CD14-positive monocyte (primary cell): Measurements from ENCODE around the gene GRIN2B. TPM values are rescaled to one million over a fixed set of nuclear protein-coding genes. Genes with fewer than 3 reads are reported as not detected.

Experiments used
- DNase-seq, 3 donors: peaks; one replicate each; pipeline ENCODE4 v3.0.0-alpha.2; 2011 to 2022
- H2AFZ ChIP-seq: 2 replicates; pipeline ENCODE4 v1.6.0; 2012; ENCODE audit warnings: mild to moderate bottlenecking, low read depth, low read length, inconsistent platforms; ENCODE audit not compliant: insufficient read depth, poor library complexity, severe bottlenecking
- H3K27ac ChIP-seq, 2 donors: 1 replicate in 1 of 2; 2 replicates in 1 of 2; pipeline ENCODE4 v1.5.1; 2012 to 2013; ENCODE audit warnings: low read length in 2 of 2, control low read depth in 1 of 2, inconsistent platforms in 1 of 2, low read depth in 1 of 2, mild to moderate bottlenecking in 1 of 2
- H3K27me3 ChIP-seq, 2 donors: one replicate each; pipeline versions ENCODE4 v1.6.0 to v1.6.1; 2011 to 2013; ENCODE audit warnings: low read length in 2 of 2; ENCODE audit not compliant: control insufficient read depth in 2 of 2, insufficient read depth in 2 of 2
- H3K36me3 ChIP-seq, 2 donors: replicated peaks in 1 of 2; 1 replicate in 1 of 2; 2 replicates in 1 of 2; pipeline versions ENCODE4 v1.5.1 to v1.6.1; 2012 to 2013; ENCODE audit warnings: low read length in 2 of 2, control low read depth in 1 of 2, inconsistent platforms in 1 of 2, mild to moderate bottlenecking in 1 of 2; ENCODE audit not compliant: insufficient read depth in 2 of 2, control insufficient read depth in 1 of 2
- H3K4me1 ChIP-seq, 2 donors: 1 replicate in 1 of 2; 2 replicates in 1 of 2; pipeline versions ENCODE4 v1.5.1 to v1.6.1; 2012 to 2013; ENCODE audit warnings: low read length in 2 of 2, control low read depth in 1 of 2, inconsistent platforms in 1 of 2, mild to moderate bottlenecking in 1 of 2, moderate library complexity in 1 of 2; ENCODE audit not compliant: insufficient read depth in 2 of 2, control insufficient read depth in 1 of 2
- H3K4me2 ChIP-seq: replicated peaks from 2 replicates; pipeline ENCODE3; 2012; ENCODE audit warnings: low read length, moderate library complexity, mild to moderate bottlenecking; ENCODE audit not compliant: poor library complexity, severe bottlenecking; ENCODE audit errors: extremely low read depth
- H3K4me3 ChIP-seq, 3 experiments: fragments of 200-600 bp in 1 of 3; sonication (generic) in 1 of 3; replicated peaks in 1 of 3; 1 replicate in 2 of 3; 2 replicates in 1 of 3; pipeline ENCODE4 v1.5.1; 2011 to 2013; ENCODE audit warnings: low read length in 3 of 3, mild to moderate bottlenecking in 3 of 3, control low read depth in 2 of 3, low read depth in 2 of 3, inconsistent platforms in 1 of 3, moderate library complexity in 1 of 3
- H3K79me2 ChIP-seq: 2 replicates; pipeline ENCODE4 v1.6.0; 2012; ENCODE audit warnings: mild to moderate bottlenecking, control low read depth, inconsistent platforms, low read length, moderate library complexity; ENCODE audit not compliant: insufficient read depth
- H3K9ac ChIP-seq: 2 replicates; pipeline ENCODE4 v1.6.0; 2017; ENCODE audit warnings: low read length, mild to moderate bottlenecking; ENCODE audit not compliant: insufficient read depth, poor library complexity, severe bottlenecking
- H3K9me3 ChIP-seq, 2 donors: replicated peaks in 1 of 2; 1 replicate in 1 of 2; 2 replicates in 1 of 2; pipeline versions ENCODE4 v1.5.1 to v1.6.1; 2012 to 2013; ENCODE audit warnings: low read length in 2 of 2, control low read depth in 1 of 2; ENCODE audit not compliant: control insufficient read depth in 1 of 2, insufficient read depth in 1 of 2
- H4K20me1 ChIP-seq: 2 replicates; pipeline ENCODE4 v1.6.0; 2012; ENCODE audit warnings: mild to moderate bottlenecking, low read length, control low read depth, moderate library complexity; ENCODE audit not compliant: insufficient read depth
- H3K27ac Mint-ChIP-seq, 7 donors: one replicate each; pipeline ENCODE4 v1.8.0; 2020; ENCODE audit warnings: mild to moderate bottlenecking in 7 of 7, mixed read lengths in 7 of 7, moderate library complexity in 6 of 7, inconsistent platforms in 2 of 7
- H3K27me3 Mint-ChIP-seq, 3 donors: one replicate each; pipeline ENCODE4 v1.8.0; 2021 to 2022; ENCODE audit warnings: low read depth in 3 of 3, mild to moderate bottlenecking in 3 of 3, mixed read lengths in 3 of 3, moderate library complexity in 3 of 3, inconsistent platforms in 1 of 3
- H3K36me3 Mint-ChIP-seq, 2 donors: one replicate each; pipeline ENCODE4 v1.8.0; 2020; ENCODE audit warnings: mixed read lengths in 2 of 2, inconsistent platforms in 1 of 2, mild to moderate bottlenecking in 1 of 2
- H3K4me1 Mint-ChIP-seq: one replicate; pipeline ENCODE4 v1.8.0; 2020; ENCODE audit warnings: mild to moderate bottlenecking, mixed read lengths
- H3K4me3 Mint-ChIP-seq, 2 donors: one replicate each; pipeline ENCODE4 v1.8.0; 2020; ENCODE audit warnings: mild to moderate bottlenecking in 2 of 2, mixed read lengths in 2 of 2, moderate library complexity in 1 of 2
- H3K9me3 Mint-ChIP-seq, 7 donors: one replicate each; pipeline ENCODE4 v1.8.0; 2020 to 2022; ENCODE audit warnings: mixed read lengths in 7 of 7, mild to moderate bottlenecking in 6 of 7, moderate library complexity in 6 of 7, inconsistent platforms in 2 of 7
- CTCF ChIP-seq: fragments of 200-600 bp; IDR thresholded peaks from one replicate; pipeline ENCODE4 v1.8.0; 2022; ENCODE audit warnings: antibody characterized with exemption, mild to moderate bottlenecking
- WGBS: methylation state at CpG from one replicate; pipeline ENCODE4 v1.1.5; 2013; ENCODE audit warnings: missing lambda C conversion rate; ENCODE audit not compliant: insufficient coverage; 5-methylcytosine and 5-hydroxymethylcytosine counted together
- intact Hi-C, 2 donors: fragments of 100-400 bp; cut with micrococcal nuclease; formaldehyde crosslinking; loops; one replicate each; pipeline versions ENCODE4 v1.15.0 to v1.15.1; 2023
- polyA plus RNA-seq, 3 donors: library from polyadenylated mRNA; depleted of rRNA in 1 of 3; unstranded in 2 of 3; stranded (reverse) in 1 of 3; fragments of 300-500 nt in 2 of 3; fragments of >200 nt in 1 of 3; fragmentation: Illumina TruSeq in 2 of 3; gene quantifications; 1 replicate in 2 of 3; 2 replicates in 1 of 3; pipeline ENCODE4 v1.2.3, GENCODE V29; 2012 to 2021

Gene GRIN2B
- polyA plus RNA-seq, 3 donors = not detected

GRCh38 chr12:14010989-14011388 lies 29.6 kb upstream of the GRIN2B start:
- Histone ChIP-seq H2AFZ (no peak overlapping the region), H3K4me3 (no peak overlapping the region), H3K4me1 (no peaks in the 10 kb centered on the region), H3K9me3 (peaks cover 5 to 7% of the 10 kb centered on the region in 2 donors), H3K27me3 (no peaks in the 10 kb centered on the region), H4K20me1 (no peaks in the 10 kb centered on the region), H3K9ac (no peak overlapping the region), H3K79me2 (no peaks in the 10 kb centered on the region), H3K4me2 (no peak overlapping the region), H3K27ac (no peak overlapping the region), H3K36me3 (no peaks in the 10 kb centered on the region)
- no peak overlapping the region for H3K4me3 Mint-ChIP-seq
- H3K27me3 Mint-ChIP-seq = peaks cover 0 to 3% (median 1%) of the 10 kb centered on the region in 3 donors
- H3K36me3 Mint-ChIP-seq = no peaks in the 10 kb centered on the region
- WGBS = no CpG with 5 or more reads among the region's 1 CpG
- H3K4me1 Mint-ChIP-seq = no peaks in the 10 kb centered on the region
- no peak overlapping the region for H3K27ac Mint-ChIP-seq
- DNase-seq = no peak
- H3K9me3 Mint-ChIP-seq = peaks cover 0 to 13% (median 8%) of the 10 kb centered on the region in 7 donors
- TF ChIP-seq CTCF = no peak
- intact Hi-C loops = no loop called here

DNA sequence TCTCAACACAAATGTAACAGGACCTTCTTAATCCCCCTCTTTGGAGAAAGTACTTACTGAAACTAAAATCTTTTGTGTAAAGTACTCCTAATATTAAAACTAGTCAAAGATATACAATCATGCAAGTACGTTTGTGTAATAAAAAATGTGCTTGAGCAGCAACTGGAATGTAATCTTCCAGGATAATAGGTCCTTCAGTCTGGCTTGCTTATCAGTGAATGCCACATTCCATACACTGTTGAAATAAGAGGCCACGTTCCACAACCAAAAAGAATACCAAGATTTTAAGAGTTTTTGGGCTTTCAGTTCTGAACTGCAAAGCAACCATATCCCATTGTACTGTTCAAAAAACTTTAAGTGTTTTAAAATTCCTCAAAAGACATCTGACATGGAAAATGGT lies 26.2 kb upstream of the GRIN2B start:
- WGBS = no CpG with 5 or more reads among the region's 2 CpGs
- no peaks in the 10 kb centered on the region for H3K36me3 Mint-ChIP-seq

More for the DNA sequence above, 26.2 kb upstream of the GRIN2B start:
- no peak overlapping the region for H3K4me2 ChIP-seq
- intact Hi-C loops = no loop called here
- no peak overlapping the region for H3K9ac ChIP-seq
- Mint-ChIP-seq H3K9me3 (peaks cover 0 to 15% (median 7%) of the 10 kb centered on the region in 7 donors), H3K4me1 (no peaks in the 10 kb centered on the region), H3K4me3 (no peak overlapping the region), H3K27ac (no peak overlapping the region), H3K27me3 (peaks cover 0 to 5% (median 3%) of the 10 kb centered on the region in 3 donors)
- no peaks in the 10 kb centered on the region for H3K4me1 ChIP-seq
- H3K4me3 ChIP-seq = no peak overlapping the region
- H2AFZ ChIP-seq = no peak overlapping the region
- no peak overlapping the region for H3K27ac ChIP-seq
- no peak for TF ChIP-seq CTCF
- H3K36me3 ChIP-seq = no peaks in the 10 kb centered on the region
- H4K20me1 ChIP-seq = no peaks in the 10 kb centered on the region
- H3K27me3 ChIP-seq = no peaks in the 10 kb centered on the region
- DNase-seq = no peak
- no peaks in the 10 kb centered on the region for H3K79me2 ChIP-seq
- H3K9me3 ChIP-seq = peaks cover 0 to under 1% of the 10 kb centered on the region in 2 donors
